ENCODE results near the gene NOD2. TPM values are rescaled to one million over a fixed set of nuclear protein-coding genes. Genes with fewer than 3 reads are reported as not detected.

Gene NOD2
- total and polyA plus RNA-seq, 2 of the 13 experiments (the other 11 are each of a cell fraction or from before 2014, with no cell fraction given), result 0.27 to 0.81 TPM

GRCh38 chr16:50683689-50684374 lies 9.6 kb upstream of the NOD2 start (continued):
- TF ChIP-seq CTCF (CRISPR knock-in tag; IDR thresholded peaks at IDR 0.05) (peak; percentile 54), THAP8 (CRISPR knock-in tag; IDR thresholded peaks at IDR 0.05; ENCODE audit: borderline replicate concordance) (no peak), SNAPC4 (CRISPR knock-in tag; IDR thresholded peaks at IDR 0.05) (no peak), WIZ (CRISPR knock-in tag; IDR thresholded peaks at IDR 0.05) (0 out of 2 replicates have a peak, but pooled peaks have one; percentile 37), ZNF572 (CRISPR knock-in tag; IDR thresholded peaks at IDR 0.05) (0 out of 2 replicates have a peak, but pooled peaks have one; percentile 46), HNF4G (IDR thresholded peaks at IDR 0.05; ENCODE audit: borderline replicate concordance, low read depth, low read length) (0 out of 2 replicates have a peak, but pooled peaks have one; percentile 6), HNF4G (CRISPR knock-in tag; IDR thresholded peaks at IDR 0.05; ENCODE audit: borderline replicate concordance, low read depth) (no peak), MTF2 (CRISPR knock-in tag; IDR thresholded peaks at IDR 0.05; ENCODE audit: borderline replicate concordance) (no peak), POLR2A (IDR thresholded peaks at IDR 0.05; ENCODE audit: insufficient read depth in 1 of 2, low read depth in 2 of 2, low read length in 2 of 2) (no peak)

All from HepG2 (cell line).